ENCODE data around the gene SIN3A. TPM values are rescaled to one million over a fixed set of nuclear protein-coding genes. Genes with fewer than 3 reads are reported as not detected.
"Not testable (repeated sequence)": the region's sequence is repeated elsewhere in the genome, so short reads cannot be mapped to it uniquely, and the experiment has no call there.

Gene SIN3A
- total RNA-seq, 1 donor from 2014 or later: 75.4 TPM

GRCh38 chr15:75350601-75351361 is 100.7 kb downstream of the SIN3A start:
- peak overlapping the region; percentile 57 for H3K4me3 Mint-ChIP-seq
- H3K9me3 Mint-ChIP-seq: no peaks in the 10 kb centered on the region
- no peaks in the 10 kb centered on the region for H3K36me3 Mint-ChIP-seq
- H3K27me3 Mint-ChIP-seq: peaks cover 12% of the 10 kb centered on the region
- no peak for DNase-seq (ENCODE audit: extremely low spot score, unreplicated experiment)
- TF ChIP-seq CTCF (conservative IDR thresholded peaks at IDR 0.05): no peak
- no peak overlapping the region for H3K27ac Mint-ChIP-seq
- no peaks in the 10 kb centered on the region for H3K4me1 Mint-ChIP-seq (ENCODE audit: unreplicated experiment)

GRCh38 chr15:75349851-75350588 is 101.5 kb downstream of the SIN3A start:
- no peak for TF ChIP-seq CTCF (conservative IDR thresholded peaks at IDR 0.05)
- no peaks in the 10 kb centered on the region for H3K9me3 Mint-ChIP-seq
- no peaks in the 10 kb centered on the region for H3K4me1 Mint-ChIP-seq (ENCODE audit: unreplicated experiment)
- no peaks in the 10 kb centered on the region for H3K36me3 Mint-ChIP-seq
- H3K4me3 Mint-ChIP-seq: peak overlapping the region; percentile 58
- no peak overlapping the region for H3K27ac Mint-ChIP-seq
- DNase-seq (ENCODE audit: extremely low spot score, unreplicated experiment): no peak
- peaks cover 18% of the 10 kb centered on the region for H3K27me3 Mint-ChIP-seq

- DNase-seq (ENCODE audit: extremely low spot score, unreplicated experiment); H3K9me3 Mint-ChIP-seq; H3K4me1 Mint-ChIP-seq (ENCODE audit: unreplicated experiment); H3K27ac Mint-ChIP-seq; H3K36me3 Mint-ChIP-seq: not testable (repeated sequence)
- H3K27me3 Mint-ChIP-seq: peaks cover 18% of the 10 kb centered on the region
- peak overlapping the region; percentile 90 for H3K4me3 Mint-ChIP-seq
Observed at GRCh38 chr15:75349351-75349669, 102.2 kb downstream of the SIN3A start.

GRCh38 chr15:75348562-75349350 is 102.7 kb downstream of the SIN3A start:
- no peak for TF ChIP-seq CTCF (conservative IDR thresholded peaks at IDR 0.05)
- Mint-ChIP-seq H3K4me3 (peak overlapping the region; percentile 90), H3K9me3 (no peaks in the 10 kb centered on the region), H3K27ac (no peak overlapping the region), H3K27me3 (peaks cover 18% of the 10 kb centered on the region), H3K36me3 (no peaks in the 10 kb centered on the region), H3K4me1 (ENCODE audit: unreplicated experiment) (no peaks in the 10 kb centered on the region)
- no peak for DNase-seq (ENCODE audit: extremely low spot score, unreplicated experiment)

GRCh38 chr15:75348034-75348561 is 103.4 kb downstream of the SIN3A start:
- no peak for DNase-seq (ENCODE audit: extremely low spot score, unreplicated experiment)

More at GRCh38 chr15:75348034-75348561, 103.4 kb downstream of the SIN3A start:
- Mint-ChIP-seq H3K4me1 (ENCODE audit: unreplicated experiment) (no peaks in the 10 kb centered on the region), H3K4me3 (peak overlapping the region; percentile 90), H3K36me3 (no peaks in the 10 kb centered on the region), H3K27me3 (peaks cover 18% of the 10 kb centered on the region), H3K27ac (no peak overlapping the region), H3K9me3 (no peaks in the 10 kb centered on the region)
- TF ChIP-seq CTCF (conservative IDR thresholded peaks at IDR 0.05): no peak

Data from type B pancreatic cell (in vitro differentiated cells).